SK-N-MC (cell line): ENCODE data around the gene TGFA.

Experiments used
- EZH2 ChIP-seq: fragments of 200-600 bp; sonication (generic); IDR thresholded peaks from one replicate; pipeline ENCODE4 v1.6.1; 2017; ENCODE audit warnings: antibody characterized with exemption
- FOXP2 ChIP-seq: optimal IDR thresholded peaks from 2 replicates; pipeline ENCODE3; 2011; ENCODE audit warnings: mild to moderate bottlenecking, moderate library complexity; ENCODE audit not compliant: insufficient read depth; ENCODE audit errors: extremely low read length, control extremely low read depth
- POLR2AphosphoS5 ChIP-seq: IDR thresholded peaks from 2 replicates; pipeline ENCODE4 v1.6.1; 2012; ENCODE audit warnings: mild to moderate bottlenecking, low read depth, low read length, borderline replicate concordance

DNA sequence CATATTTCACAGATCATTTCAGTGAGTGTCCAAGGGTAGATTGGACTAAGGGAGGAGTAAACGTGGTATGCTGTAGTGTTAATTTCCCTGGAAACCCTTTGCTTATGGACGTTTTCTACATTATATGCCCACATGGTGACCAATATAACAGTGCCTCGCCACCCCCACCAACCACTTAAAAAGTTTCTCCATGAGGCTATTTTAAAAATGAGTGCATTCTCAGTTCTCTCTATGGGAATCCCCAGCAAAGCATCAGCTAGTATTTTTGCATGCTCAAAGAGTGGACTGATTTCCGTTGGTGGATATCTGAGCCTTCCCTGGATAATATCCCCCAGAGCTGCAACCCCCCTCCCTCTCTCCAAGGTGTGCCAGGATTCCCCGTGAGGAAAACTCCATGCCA is 73.2 kb downstream of the TGFA start:
- TF ChIP-seq EZH2 (no peak), FOXP2 (no peak), POLR2AphosphoS5 (no peak)
